Smooth muscle cell (in vitro differentiated cells): Measurements from ENCODE around the gene ANKS1B. TPM values are rescaled to one million over a fixed set of nuclear protein-coding genes. Genes with fewer than 3 reads are reported as not detected.

Source experiments
- DNase-seq: peaks from one replicate; lab custom pipeline; 2025; ENCODE audit not compliant: unreplicated experiment; lab: John Stamatoyannopoulos, UW
- H2AFZ ChIP-seq: fragments of 200-600 bp; sonication (generic); 2 replicates; pipeline ENCODE4 v1.6.0; 2016; ENCODE audit warnings: antibody characterized with exemption, low read depth, mild to moderate bottlenecking
- H3F3A ChIP-seq: fragments of 200-600 bp; sonication (generic); 2 replicates; pipeline ENCODE4 v1.6.0; 2017; ENCODE audit warnings: antibody characterized with exemption, low read depth
- H3K27ac ChIP-seq: fragments of 200-600 bp; sonication (generic); 2 replicates; pipeline ENCODE4 v1.5.1; 2016; ENCODE audit warnings: low read depth, mild to moderate bottlenecking
- H3K27me3 ChIP-seq: fragments of 200-600 bp; sonication (generic); 2 replicates; pipeline ENCODE4 v1.6.1; 2016; ENCODE audit warnings: low read depth, mild to moderate bottlenecking
- H3K36me3 ChIP-seq: fragments of 200-600 bp; sonication (generic); 2 replicates; pipeline ENCODE4 v1.5.1; 2016; ENCODE audit warnings: low read depth
- H3K4me1 ChIP-seq: fragments of 200-600 bp; sonication (generic); 2 replicates; pipeline ENCODE4 v1.5.1; 2016; ENCODE audit warnings: low read depth
- H3K4me2 ChIP-seq: fragments of 200-600 bp; sonication (generic); 2 replicates; pipeline ENCODE4 v1.6.0; 2016; ENCODE audit warnings: mild to moderate bottlenecking
- H3K4me3 ChIP-seq: fragments of 200-600 bp; sonication (generic); 2 replicates; pipeline ENCODE4 v1.5.1; 2016; ENCODE audit warnings: mild to moderate bottlenecking
- H3K79me2 ChIP-seq: fragments of 200-600 bp; sonication (generic); 2 replicates; pipeline ENCODE4 v1.6.0; 2016; ENCODE audit warnings: low read depth, mild to moderate bottlenecking
- H3K9ac ChIP-seq: fragments of 200-600 bp; sonication (generic); 2 replicates; pipeline ENCODE4 v1.6.0; 2016; ENCODE audit warnings: low read depth
- H3K9me3 ChIP-seq: fragments of 200-600 bp; sonication (generic); replicated peaks from 2 replicates; pipeline ENCODE4 v1.5.1; 2016; ENCODE audit warnings: low read depth
- H4K20me1 ChIP-seq: fragments of 200-600 bp; sonication (generic); 2 replicates; pipeline ENCODE4 v1.6.0; 2016; ENCODE audit warnings: low read depth
- CTCF ChIP-seq: fragments of 200-600 bp; sonication (generic); IDR thresholded peaks from 2 replicates; pipeline ENCODE4 v1.5.1; 2017; ENCODE audit warnings: borderline replicate concordance, mild to moderate bottlenecking, antibody characterized with exemption; ENCODE audit not compliant: insufficient read depth, poor library complexity, severe bottlenecking
- WGBS: methylation state at CpG from one replicate; pipeline ENCODE4 v1.1.7; 2016; ENCODE audit warnings: low lambda C conversion rate; 5-methylcytosine and 5-hydroxymethylcytosine counted together
- polyA plus RNA-seq: library from polyadenylated mRNA; unstranded; fragments of >200 nt; fragmentation: Nextera tagmentation; extraction: Ambion mirVana; gene quantifications from 2 replicates; pipeline ENCODE4 v1.2.1, GENCODE V29; 2016
- total RNA-seq: library from RNA; depleted of rRNA; stranded (reverse); fragments of >200 nt; gene quantifications from 2 replicates; pipeline ENCODE4 v1.2.3, GENCODE V29; 2014

The ANKS1B gene
- total and polyA plus RNA-seq, 2 experiments from 2014 or later, result 0.47 to 7.3 TPM

GRCh38 chr12:99435095-99435791, 549.5 kb downstream of the ANKS1B start:
- 88% methylated on average over 1 of the region's 1 CpG for WGBS

DNA sequence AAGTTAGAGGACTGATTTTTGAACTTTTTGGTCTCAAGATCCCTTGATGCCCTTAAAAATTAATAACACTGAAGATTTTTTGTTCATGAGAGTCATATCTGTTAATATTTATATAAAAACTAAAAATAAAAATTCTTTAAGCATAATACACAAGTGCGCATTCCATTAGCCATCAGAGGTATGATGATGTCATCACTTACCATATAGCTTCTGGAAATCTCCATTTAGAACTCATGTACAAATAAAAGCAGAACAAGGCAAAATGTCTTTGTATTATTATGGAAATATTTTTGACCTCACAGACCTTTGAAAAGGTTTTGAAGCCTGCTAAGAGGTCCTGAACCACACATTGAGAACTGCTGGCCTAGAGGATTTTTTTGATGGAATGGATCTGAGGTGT, 551.6 kb downstream of the ANKS1B start:
- WGBS, result 95% methylated on average over 1 of the region's 1 CpG
- TF ChIP-seq CTCF, result no peak
- no peaks in the 10 kb centered on the region for H4K20me1 ChIP-seq
- DNase-seq, result no peak
- no peaks in the 10 kb centered on the region for H3K4me1 ChIP-seq
- H3K79me2 ChIP-seq, result no peaks in the 10 kb centered on the region
- no peak overlapping the region for H2AFZ ChIP-seq
- no peak overlapping the region for H3K4me2 ChIP-seq
- H3K36me3 ChIP-seq, result no peaks in the 10 kb centered on the region
- no peak overlapping the region for H3K9ac ChIP-seq
- H3K4me3 ChIP-seq, result no peak overlapping the region
- no peak overlapping the region for H3K27ac ChIP-seq
- H3K9me3 ChIP-seq, result no peaks in the 10 kb centered on the region
- H3F3A ChIP-seq, result no peaks in the 10 kb centered on the region
- no peaks in the 10 kb centered on the region for H3K27me3 ChIP-seq

More at GRCh38 chr12:99435095-99435791, 549.5 kb downstream of the ANKS1B start:
- Histone ChIP-seq H3K4me1 (no peaks in the 10 kb centered on the region), H2AFZ (no peak overlapping the region), H3K9ac (no peak overlapping the region), H4K20me1 (no peaks in the 10 kb centered on the region), H3K27me3 (no peaks in the 10 kb centered on the region), H3K4me2 (no peak overlapping the region), H3K4me3 (no peak overlapping the region), H3K27ac (no peak overlapping the region), H3K79me2 (no peaks in the 10 kb centered on the region), H3K36me3 (no peaks in the 10 kb centered on the region), H3K9me3 (no peaks in the 10 kb centered on the region), H3F3A (no peaks in the 10 kb centered on the region)
- no peak for TF ChIP-seq CTCF
- no peak for DNase-seq

DNA sequence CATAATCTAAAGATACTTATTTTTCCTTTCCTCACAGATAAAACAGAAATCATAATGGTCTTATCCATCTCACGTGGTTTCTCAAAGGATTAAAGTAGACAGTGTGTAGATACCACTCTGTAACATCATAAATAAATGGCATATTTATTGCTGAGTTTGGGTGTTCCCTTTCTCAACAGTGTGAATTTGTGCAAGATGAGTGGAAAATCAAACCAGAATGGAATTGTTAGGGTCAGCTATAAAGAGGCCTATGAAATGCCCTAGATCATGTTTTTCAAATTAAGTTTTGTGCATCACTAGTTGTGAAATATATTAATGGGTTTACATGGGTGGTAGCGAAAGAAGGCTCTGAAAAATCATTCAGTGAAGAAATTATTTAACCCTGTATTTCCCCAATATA, 553.5 kb downstream of the ANKS1B start:
- no peak overlapping the region for H3K4me2 ChIP-seq
- H3K9ac ChIP-seq, result no peak overlapping the region
- no peak overlapping the region for H3K4me3 ChIP-seq
- no peak overlapping the region for H3K27ac ChIP-seq
- DNase-seq, result no peak
- no peaks in the 10 kb centered on the region for H3K9me3 ChIP-seq
- no peak overlapping the region for H2AFZ ChIP-seq
- no peak for TF ChIP-seq CTCF
- H3K36me3 ChIP-seq, result no peaks in the 10 kb centered on the region
- no peaks in the 10 kb centered on the region for H3K27me3 ChIP-seq
- no peaks in the 10 kb centered on the region for H3K4me1 ChIP-seq
- H3F3A ChIP-seq, result no peaks in the 10 kb centered on the region
- 88% methylated on average over 2 of the region's 2 CpGs for WGBS
- no peaks in the 10 kb centered on the region for H4K20me1 ChIP-seq
- H3K79me2 ChIP-seq, result no peaks in the 10 kb centered on the region

- no peak overlapping the region for H3K4me3 ChIP-seq
- no peaks in the 10 kb centered on the region for H3F3A ChIP-seq
- no peaks in the 10 kb centered on the region for H3K79me2 ChIP-seq
- 90% methylated on average over 2 of the region's 2 CpGs for WGBS
- no peak overlapping the region for H3K4me2 ChIP-seq
- H3K9ac ChIP-seq, result no peak overlapping the region
- H3K27ac ChIP-seq, result no peak overlapping the region
- no peaks in the 10 kb centered on the region for H3K9me3 ChIP-seq
- no peaks in the 10 kb centered on the region for H3K4me1 ChIP-seq
- H3K27me3 ChIP-seq, result no peaks in the 10 kb centered on the region
- H2AFZ ChIP-seq, result no peak overlapping the region
- TF ChIP-seq CTCF, result no peak
- DNase-seq, result no peak
- no peaks in the 10 kb centered on the region for H4K20me1 ChIP-seq
- H3K36me3 ChIP-seq, result no peaks in the 10 kb centered on the region
Observed at GRCh38 chr12:99427104-99427503, 557.6 kb downstream of the ANKS1B start.
